ENCODE measurements around the gene CEP41.

- TF ChIP-seq CTCF (IDR thresholded peaks at IDR 0.05) (no peak), POLR2A (IDR thresholded peaks at IDR 0.05) (no peak)
These were observed 90.7 kb downstream of the CEP41 start for GRCh38 chr7:130349911-130350782.

Data from lower leg skin (tissue), 3 donors.